ENCODE results near the gene IQGAP1.

The IQGAP1 gene, protein sequence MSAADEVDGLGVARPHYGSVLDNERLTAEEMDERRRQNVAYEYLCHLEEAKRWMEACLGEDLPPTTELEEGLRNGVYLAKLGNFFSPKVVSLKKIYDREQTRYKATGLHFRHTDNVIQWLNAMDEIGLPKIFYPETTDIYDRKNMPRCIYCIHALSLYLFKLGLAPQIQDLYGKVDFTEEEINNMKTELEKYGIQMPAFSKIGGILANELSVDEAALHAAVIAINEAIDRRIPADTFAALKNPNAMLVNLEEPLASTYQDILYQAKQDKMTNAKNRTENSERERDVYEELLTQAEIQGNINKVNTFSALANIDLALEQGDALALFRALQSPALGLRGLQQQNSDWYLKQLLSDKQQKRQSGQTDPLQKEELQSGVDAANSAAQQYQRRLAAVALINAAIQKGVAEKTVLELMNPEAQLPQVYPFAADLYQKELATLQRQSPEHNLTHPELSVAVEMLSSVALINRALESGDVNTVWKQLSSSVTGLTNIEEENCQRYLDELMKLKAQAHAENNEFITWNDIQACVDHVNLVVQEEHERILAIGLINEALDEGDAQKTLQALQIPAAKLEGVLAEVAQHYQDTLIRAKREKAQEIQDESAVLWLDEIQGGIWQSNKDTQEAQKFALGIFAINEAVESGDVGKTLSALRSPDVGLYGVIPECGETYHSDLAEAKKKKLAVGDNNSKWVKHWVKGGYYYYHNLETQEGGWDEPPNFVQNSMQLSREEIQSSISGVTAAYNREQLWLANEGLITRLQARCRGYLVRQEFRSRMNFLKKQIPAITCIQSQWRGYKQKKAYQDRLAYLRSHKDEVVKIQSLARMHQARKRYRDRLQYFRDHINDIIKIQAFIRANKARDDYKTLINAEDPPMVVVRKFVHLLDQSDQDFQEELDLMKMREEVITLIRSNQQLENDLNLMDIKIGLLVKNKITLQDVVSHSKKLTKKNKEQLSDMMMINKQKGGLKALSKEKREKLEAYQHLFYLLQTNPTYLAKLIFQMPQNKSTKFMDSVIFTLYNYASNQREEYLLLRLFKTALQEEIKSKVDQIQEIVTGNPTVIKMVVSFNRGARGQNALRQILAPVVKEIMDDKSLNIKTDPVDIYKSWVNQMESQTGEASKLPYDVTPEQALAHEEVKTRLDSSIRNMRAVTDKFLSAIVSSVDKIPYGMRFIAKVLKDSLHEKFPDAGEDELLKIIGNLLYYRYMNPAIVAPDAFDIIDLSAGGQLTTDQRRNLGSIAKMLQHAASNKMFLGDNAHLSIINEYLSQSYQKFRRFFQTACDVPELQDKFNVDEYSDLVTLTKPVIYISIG (N-terminal part only)

DNA sequence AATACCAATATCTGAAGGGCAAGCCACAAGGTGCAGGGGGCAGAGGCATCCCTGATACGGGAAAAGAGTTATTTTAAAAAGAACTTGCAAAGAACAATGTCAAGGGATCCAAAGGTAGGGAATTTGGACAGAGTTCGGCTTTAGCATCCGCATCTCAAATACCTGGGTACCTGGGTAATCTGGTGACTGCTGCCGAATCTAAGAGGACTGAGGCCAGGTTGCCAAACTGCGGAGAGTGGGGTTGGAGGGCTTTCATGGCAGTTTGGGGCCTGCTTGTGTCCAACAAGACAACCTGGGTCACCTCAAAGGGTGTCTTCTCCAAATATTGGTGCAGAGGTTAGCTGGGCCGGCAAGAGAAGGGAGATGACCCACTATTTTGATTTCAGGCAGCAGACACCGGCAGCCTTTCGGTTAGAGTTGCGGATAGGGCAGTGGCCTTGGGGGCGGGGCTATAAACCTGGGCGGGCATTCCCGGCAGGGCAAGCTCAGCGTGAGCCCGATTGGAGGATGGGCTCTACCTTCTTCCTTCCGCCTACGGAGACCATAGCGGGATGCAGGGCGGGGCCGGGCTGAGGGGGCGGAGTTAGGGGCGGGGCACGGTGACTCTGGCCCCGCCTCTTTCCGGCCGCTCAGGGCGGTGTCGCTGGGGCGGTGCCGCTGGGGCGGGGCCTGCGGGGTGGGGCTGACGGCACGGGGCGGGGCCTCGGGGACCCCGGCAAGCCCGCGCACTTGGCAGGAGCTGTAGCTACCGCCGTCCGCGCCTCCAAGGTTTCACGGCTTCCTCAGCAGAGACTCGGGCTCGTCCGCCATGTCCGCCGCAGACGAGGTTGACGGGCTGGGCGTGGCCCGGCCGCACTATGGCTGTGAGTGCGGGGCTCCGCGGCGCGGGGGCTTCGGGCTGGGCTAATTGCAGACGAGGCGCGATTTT is at the start of gene IQGAP1:
TSS of gene IQGAP1 (plus strand) at position 709 of the 928 bp plus-strand sequence. CDS start at position 809, 100 bp downstream.
- TF ChIP-seq, protein P1, sequence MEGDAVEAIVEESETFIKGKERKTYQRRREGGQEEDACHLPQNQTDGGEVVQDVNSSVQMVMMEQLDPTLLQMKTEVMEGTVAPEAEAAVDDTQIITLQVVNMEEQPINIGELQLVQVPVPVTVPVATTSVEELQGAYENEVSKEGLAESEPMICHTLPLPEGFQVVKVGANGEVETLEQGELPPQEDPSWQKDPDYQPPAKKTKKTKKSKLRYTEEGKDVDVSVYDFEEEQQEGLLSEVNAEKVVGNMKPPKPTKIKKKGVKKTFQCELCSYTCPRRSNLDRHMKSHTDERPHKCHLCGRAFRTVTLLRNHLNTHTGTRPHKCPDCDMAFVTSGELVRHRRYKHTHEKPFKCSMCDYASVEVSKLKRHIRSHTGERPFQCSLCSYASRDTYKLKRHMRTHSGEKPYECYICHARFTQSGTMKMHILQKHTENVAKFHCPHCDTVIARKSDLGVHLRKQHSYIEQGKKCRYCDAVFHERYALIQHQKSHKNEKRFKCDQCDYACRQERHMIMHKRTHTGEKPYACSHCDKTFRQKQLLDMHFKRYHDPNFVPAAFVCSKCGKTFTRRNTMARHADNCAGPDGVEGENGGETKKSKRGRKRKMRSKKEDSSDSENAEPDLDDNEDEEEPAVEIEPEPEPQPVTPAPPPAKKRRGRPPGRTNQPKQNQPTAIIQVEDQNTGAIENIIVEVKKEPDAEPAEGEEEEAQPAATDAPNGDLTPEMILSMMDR (IDR thresholded peaks at IDR 0.05): no peak

DNA sequence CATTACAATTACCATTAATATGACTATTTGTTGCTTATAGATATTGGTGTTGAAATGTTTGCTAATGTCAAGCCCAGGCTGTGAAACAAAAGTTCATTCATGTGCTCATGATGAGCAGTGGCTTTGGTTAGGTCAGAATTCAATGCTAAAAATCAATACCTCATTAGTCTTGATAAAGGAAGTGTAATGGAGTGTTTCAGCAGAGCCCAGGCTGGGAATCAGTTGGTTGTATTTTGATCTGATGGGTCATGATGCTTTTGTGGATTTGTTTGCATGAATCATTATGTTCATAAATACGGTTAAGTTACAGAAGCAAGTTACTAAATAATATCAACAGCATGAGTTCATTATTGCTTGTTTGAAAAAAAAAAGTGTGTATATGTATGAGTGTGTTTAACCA is 49.5 kb upstream of the IQGAP1 start:
- TF ChIP-seq, protein P1 (IDR thresholded peaks at IDR 0.05): no peak

DNA sequence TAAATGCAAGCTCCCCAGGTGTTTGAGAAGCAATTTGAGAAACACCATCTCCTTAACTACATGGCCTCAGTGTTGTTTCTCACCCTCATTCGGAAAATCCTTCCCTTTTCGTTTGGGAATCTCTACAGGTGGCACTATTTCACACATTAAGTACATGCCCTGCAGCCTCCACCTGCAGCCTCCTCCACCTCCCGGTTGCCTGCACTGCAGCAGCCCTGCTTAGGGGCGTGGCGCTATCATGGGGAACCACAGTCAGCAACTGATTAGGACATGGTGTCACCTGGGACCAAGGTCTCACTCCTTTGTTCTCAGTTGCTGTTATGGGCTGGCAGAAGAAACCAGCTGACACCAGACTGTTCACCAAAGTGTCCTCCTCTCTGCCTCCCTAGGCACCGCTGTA is 47.7 kb upstream of the IQGAP1 start:
- TF ChIP-seq, protein P1 (IDR thresholded peaks at IDR 0.05): no peak

DNA sequence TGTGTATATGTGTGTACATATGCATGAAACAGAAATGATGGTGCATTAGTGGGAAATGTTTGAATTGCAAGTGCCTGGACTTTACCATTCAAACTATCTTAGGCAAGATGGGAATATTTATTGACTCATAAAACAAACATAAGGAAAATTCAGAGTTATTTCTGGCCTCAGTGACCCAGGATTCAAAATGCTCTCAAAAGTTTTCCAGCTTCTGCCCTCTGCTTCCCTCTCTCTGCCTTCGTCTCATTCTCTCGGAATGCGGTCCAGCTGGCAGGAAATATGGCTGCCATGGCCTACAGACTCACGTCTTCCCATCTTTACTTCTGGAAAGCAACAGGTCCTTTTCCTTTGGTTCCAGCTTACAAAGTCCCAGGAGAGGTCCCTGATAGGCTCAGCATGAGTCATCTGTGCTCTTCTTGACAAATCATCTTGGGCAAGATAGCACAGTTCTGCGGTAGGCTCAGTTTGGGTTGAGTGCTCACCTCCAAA is 44.7 kb upstream of the IQGAP1 start:
- TF ChIP-seq, protein P1 (IDR thresholded peaks at IDR 0.05): no peak

DNA sequence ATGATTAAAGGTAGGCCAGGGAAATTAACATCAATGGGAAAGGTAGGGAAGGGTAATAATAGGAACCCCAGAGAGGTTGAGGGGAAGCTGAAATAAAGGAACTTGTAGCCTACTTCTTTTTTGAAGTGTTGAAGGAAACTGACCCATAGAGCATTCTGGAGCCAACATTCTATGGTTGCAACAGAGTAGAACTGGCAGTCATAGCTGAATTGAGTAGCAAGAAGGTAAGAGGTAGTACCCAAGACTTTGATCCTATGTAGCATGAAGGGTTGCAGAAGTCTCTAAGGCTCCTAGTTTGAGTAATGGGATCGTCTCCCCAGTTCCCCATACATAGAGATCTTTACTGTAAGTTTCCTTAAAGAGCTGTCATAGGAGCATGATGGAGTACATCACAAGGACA is 43.4 kb upstream of the IQGAP1 start:
- TF ChIP-seq, protein P1 (IDR thresholded peaks at IDR 0.05): no peak

DNA sequence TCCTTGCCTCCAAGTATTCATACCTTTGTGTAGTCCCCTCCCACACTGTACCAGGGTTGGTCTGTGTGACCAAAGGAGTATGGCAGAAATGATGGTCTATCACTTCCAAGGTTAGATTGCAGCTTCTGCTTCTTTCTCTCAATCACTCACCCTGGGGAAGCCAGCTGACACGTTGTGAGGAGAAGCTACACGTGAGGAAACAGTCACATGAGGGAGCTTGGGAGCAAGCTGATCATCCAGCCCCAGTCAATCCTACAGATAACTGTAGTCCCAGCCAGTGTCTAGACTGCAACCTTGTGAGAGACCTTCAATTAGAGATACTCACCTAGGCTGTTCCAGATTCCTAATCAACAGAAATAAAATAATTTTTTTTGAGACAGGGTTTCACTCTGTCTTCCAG is 42.2 kb upstream of the IQGAP1 start:
- TF ChIP-seq, protein P1 (IDR thresholded peaks at IDR 0.05): no peak
